Lower leg skin (tissue), 3 donors: Measurements from ENCODE around the gene MOXD1.

Experiments used
- POLR2A ChIP-seq, 2 donors: fragments of 450-650 bp; IDR thresholded peaks; one replicate each; pipeline ENCODE4 v1.6.1; 2016 to 2017; ENCODE audit warnings: antibody characterized with exemption in 2 of 2, mild to moderate bottlenecking in 1 of 2, moderate library complexity in 1 of 2
- TF ChIP-seq, protein P1 (sequence below), 3 donors: fragments of 450-650 bp; IDR thresholded peaks; one replicate each; pipeline ENCODE4 v1.5.1; 2016; ENCODE audit warnings: antibody characterized with exemption in 3 of 3, mild to moderate bottlenecking in 3 of 3, moderate library complexity in 2 of 3

DNA sequence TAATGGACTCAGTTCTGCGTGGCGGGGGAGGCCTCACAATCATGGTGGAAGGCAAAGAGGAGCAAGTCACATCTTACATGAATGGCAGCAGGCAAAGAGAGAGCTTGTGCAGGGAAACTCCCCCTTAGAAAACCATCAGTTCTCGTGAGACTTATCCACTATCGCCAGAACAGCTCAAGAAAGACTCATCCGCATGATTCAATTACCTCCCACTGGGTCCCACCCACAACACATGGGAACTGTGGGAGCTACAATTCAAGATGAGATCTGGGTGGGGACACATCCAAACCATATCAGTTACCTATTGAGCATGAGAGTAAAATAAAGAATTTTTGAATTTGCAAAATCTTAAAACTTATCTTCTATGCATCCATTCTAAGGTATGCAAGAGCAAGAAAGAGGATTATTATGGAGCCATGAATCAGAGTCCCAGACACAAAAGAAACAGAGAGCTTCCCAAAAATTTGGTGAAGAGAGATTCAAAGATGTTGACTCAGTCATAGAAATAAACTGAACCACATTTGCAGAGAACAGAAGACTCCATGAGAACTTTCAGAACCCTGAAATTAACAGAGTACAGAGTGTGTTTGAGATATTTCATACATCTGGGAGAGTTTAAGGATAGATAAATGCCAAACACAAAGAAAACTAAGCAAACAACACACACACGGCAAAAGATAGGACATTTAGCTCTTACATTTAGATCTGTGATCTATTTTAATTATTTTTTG lies 17.1 kb upstream of the MOXD1 start:
- TF ChIP-seq, protein P1, sequence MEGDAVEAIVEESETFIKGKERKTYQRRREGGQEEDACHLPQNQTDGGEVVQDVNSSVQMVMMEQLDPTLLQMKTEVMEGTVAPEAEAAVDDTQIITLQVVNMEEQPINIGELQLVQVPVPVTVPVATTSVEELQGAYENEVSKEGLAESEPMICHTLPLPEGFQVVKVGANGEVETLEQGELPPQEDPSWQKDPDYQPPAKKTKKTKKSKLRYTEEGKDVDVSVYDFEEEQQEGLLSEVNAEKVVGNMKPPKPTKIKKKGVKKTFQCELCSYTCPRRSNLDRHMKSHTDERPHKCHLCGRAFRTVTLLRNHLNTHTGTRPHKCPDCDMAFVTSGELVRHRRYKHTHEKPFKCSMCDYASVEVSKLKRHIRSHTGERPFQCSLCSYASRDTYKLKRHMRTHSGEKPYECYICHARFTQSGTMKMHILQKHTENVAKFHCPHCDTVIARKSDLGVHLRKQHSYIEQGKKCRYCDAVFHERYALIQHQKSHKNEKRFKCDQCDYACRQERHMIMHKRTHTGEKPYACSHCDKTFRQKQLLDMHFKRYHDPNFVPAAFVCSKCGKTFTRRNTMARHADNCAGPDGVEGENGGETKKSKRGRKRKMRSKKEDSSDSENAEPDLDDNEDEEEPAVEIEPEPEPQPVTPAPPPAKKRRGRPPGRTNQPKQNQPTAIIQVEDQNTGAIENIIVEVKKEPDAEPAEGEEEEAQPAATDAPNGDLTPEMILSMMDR (IDR thresholded peaks at IDR 0.05), result no peak
- TF ChIP-seq POLR2A (IDR thresholded peaks at IDR 0.05), result no peak
